GM12892 (cell line): Measurements from ENCODE around the gene GLIS1.

ENCODE experiments used
- POLR2A ChIP-seq: IDR thresholded peaks from 2 replicates; pipeline ENCODE4 v1.6.1; 2011; ENCODE audit warnings: low read depth, low read length, control low read depth
- POLR2AphosphoS5 ChIP-seq: IDR thresholded peaks from 2 replicates; pipeline ENCODE4 v1.6.1; 2011; ENCODE audit warnings: low read depth, low read length, control low read depth
- TAF1 ChIP-seq: IDR thresholded peaks from 2 replicates; pipeline ENCODE4 v1.6.1; 2011; ENCODE audit warnings: low read depth, mild to moderate bottlenecking, control low read depth, low read length, borderline replicate concordance

DNA sequence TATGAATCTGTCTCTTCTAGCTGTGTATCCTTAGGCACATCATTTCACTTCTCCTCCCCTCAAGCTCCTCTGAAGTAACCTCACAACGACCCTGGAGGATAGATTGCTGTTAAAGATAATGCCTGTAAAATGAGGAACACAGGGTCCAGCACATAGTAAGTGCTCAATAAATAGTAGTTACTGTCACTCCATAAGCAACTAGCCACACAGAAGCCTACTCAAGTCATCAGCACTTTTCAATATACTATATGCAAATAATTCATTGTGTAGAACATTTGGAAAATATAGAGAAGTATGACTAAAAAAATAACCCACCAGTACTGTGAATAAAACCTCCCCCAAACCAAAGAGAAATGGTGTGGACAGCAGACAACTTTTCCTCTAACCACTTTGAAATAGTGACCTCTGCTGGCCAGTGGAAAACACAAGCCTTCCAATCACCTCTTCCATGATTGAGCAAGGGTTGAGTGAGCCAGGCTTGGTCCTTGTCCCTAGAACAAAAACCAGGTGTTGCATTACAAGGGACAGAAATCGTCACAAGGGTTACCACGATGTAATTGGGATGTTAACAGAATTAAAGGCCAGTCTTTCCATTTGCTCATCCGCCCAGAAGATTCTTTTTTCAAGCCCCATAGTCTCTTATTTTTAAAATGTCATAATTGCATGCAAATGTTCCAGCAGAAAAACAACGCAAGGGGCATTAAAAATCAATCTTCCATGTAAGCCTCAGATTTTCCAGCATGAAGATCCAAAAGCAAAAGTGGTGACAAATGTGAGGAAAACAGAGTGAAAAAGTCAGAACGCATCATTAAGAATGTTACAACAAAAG, 15.7 kb upstream of the GLIS1 start:
- TF ChIP-seq POLR2AphosphoS5 (no peak), TAF1 (no peak), POLR2A (no peak)
